Dedifferentiated amniotic fluid mesenchymal stem cell (primary cell): Measurements from ENCODE around the gene CRYBG2.
"Not testable (repeated sequence)": the region's sequence is repeated elsewhere in the genome, so short reads cannot be mapped to it uniquely, and the experiment has no call there.

Source experiments
- DNase-seq: peaks from one replicate; pipeline ENCODE4 v3.0.0-alpha.2; 2016; ENCODE audit errors: extremely low spot score

The CRYBG2 gene

DNA sequence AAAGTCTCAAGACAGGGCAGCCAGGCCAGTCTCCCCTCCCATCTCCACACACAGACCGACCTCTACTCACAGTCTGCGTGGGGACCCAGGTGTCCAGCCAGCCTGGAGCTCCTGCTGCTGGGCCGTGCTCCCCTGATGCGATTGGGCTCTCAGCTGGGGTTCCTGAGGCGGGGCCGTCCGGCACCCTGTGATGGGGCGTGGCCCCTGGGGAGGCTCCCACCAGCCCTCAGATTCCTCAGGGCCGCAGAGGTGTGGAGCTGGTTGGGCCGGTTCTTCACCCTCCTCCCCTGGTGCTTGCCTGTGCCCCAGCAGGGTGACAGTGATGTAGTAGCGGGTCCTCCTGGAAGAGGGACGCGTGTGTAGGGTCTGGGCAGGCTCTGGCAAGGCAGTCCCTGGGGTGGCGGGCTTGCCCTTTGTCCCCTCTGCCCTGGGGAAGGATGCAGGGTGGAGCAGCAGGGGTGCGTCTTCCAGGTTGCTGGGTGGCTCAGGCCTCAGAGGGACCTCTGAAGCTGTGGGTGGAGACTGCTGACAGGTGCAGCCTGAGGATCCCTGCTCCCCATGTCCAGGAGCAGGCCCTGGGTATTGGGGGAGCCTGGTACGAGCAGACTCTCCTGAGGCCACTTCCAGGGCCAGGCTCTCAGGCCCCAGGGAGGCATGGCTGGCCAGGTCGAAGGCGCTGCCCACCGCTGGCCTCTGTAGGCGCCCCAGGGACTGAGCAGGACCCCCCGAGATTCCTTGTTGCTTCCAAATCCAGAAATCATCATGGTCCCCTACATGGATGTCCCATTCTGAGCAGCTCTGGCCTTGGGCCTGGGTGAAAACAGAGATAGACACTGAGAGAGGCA, at the start of gene CRYBG2:
Gene CRYBG2 (minus strand): TSS at position 155 of the 845 bp plus-strand sequence. CDS start 7,473 bp downstream, outside the sequence.
- DNase-seq = no peak

GRCh38 chr1:26403656-26404055, 49.7 kb upstream of the CRYBG2 start:
- no peak for DNase-seq

DNA sequence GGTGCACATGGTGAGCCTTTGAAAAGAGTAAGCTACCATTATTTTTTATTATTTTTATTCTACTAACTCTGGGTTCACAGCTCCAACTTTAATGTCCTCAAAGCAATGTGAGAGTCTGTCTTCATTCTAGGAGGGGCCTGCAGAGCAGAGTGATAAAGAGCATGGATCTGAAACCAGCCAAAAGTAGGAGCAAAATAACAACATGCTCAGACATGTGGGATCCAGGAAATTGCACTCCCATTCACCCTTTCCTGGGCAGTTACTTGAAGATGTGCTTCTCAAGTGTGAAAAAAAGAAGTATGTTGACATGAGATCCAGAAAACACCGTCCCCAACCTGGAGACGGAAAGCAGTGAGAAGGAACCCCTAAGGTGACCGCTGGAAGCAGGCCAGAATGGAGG, 48.0 kb upstream of the CRYBG2 start:
- DNase-seq = no peak

- DNase-seq = no peak
Observed at GRCh38 chr1:26399034-26399433, 45.1 kb upstream of the CRYBG2 start.

DNA sequence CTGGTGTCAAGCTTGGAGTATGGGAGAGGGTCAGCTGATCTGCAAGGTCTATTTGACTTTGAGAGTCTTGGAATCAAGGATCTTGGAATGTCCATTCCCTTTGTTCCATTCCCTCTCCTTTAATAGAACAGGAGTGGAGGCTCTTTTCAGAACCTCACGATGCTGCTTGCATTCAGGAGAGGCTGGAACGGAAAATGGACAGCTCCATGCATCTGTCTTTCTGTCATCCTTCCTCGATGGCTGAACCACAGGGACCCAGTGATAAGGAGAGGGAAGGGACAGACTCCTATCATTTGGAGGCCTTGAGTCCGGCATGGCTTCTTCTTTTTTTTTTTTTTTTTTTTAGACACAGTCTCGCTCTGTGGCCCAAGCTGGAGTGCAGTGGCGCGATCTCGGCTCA, 41.8 kb upstream of the CRYBG2 start:
- DNase-seq = no peak

GRCh38 chr1:26391450-26391849, 37.5 kb upstream of the CRYBG2 start:
- DNase-seq = no peak

- DNase-seq = no peak
Observed at GRCh38 chr1:26389604-26390247, 35.8 kb upstream of the CRYBG2 start.

GRCh38 chr1:26388791-26389445, 35.0 kb upstream of the CRYBG2 start:
- DNase-seq = no peak

GRCh38 chr1:26387447-26387846, 33.5 kb upstream of the CRYBG2 start:
- no peak for DNase-seq

DNA sequence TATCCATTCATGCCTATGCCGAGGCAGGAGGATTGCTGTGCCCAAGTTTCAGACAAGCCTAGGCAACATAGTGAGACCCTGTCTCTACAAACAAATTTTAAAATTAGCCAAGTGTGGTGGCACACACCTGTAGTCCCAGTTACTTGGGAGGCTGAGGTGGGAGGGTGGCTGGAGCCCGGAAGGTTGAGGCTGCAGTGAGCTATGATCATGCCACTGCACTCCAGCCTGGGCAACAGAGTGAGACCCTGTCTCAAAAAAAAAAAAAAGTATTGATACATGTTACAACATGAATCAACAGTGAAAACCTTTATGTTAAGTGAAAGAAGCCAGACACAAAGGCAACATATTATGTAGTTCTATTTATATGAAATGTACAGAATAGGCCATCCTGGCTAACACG, 31.1 kb upstream of the CRYBG2 start:
- not testable (repeated sequence) for DNase-seq

- no peak for DNase-seq
Observed at GRCh38 chr1:26384076-26384475, 30.1 kb upstream of the CRYBG2 start.

DNA sequence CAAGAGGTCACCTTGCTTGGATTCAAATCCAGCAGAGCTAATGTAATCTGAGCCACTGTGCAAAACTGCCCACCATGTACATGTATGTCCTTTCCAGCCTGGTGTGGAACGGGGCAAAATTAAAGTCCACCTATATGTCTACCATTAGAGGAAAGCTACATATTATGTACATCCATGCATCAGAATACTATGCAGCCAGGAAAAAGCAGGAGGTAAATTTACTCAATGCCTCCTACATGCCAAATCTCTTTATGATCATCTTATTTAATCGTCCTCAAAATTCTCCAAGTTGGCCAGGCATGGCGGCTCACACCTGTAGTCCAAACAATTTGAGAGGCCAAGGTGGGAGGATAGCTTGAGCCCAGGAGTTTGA, 24.9 kb upstream of the CRYBG2 start:
- no peak for DNase-seq

- DNase-seq = peak; percentile 96
Observed at GRCh38 chr1:26378088-26378878, 24.4 kb upstream of the CRYBG2 start.

DNA sequence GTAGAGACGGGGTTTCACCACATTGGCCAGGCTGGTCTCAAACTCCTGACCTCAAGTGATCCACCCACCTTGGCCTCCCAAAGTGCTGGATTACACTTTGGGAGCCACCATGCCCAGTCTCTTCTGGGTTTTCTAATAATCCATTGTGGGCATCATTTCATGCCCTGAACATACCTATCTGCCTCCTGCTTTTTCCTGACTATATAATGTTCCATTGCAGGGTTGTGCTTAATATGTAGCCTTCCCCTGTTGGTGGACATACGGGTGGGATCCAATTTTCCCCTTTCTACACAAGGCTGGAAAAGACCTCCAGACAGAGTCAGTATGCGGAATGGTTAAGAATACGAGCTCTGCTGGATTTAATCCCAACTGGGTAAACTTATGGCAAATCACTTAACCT, 22.1 kb upstream of the CRYBG2 start:
- no peak for DNase-seq

DNA sequence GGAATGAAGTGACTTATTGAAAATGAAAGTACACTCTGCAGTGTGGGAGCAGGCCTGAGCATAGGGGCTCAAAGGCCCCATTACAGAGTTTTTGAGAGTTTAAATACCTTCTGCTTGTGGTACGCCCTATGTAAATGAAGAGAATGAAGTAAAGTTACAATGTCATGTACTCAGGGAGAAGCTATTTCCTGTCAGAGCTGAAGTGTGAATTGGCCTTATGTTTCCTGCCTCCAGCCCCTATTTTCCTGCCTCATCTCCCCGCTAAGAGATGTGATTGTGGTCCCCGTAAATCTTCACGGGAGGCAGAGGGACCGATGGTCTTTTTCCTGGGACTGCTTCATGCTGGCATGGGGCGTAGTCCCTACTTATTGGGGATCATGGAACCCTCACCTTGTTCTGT, 21.2 kb upstream of the CRYBG2 start:
- no peak for DNase-seq

GRCh38 chr1:26374361-26374760, 20.4 kb upstream of the CRYBG2 start:
- not testable (repeated sequence) for DNase-seq

DNA sequence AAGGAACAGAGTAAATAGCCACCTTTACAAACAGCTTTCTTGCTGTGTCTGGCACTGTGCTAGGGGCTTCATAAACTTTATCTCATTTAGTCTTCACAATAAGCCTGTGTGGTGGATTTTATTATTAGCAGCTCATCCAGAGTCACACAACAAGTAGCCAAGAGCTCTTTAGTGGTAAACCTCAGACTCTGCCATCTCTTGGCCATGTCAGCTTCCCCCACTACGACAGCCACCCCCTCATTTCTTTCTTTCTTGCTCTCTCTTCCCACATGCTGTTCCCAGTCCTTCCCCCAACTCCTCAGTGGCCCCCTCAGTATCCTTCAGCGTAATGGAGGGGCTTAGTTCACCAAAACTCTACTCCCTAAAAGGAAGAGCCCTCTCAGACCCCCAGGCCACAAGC, 19.9 kb upstream of the CRYBG2 start:
- DNase-seq = no peak

- no peak for DNase-seq
Observed at GRCh38 chr1:26373281-26373680, 19.4 kb upstream of the CRYBG2 start.

GRCh38 chr1:26372611-26373010, 18.7 kb upstream of the CRYBG2 start, which contains the start of gene ZNF683:
TSS of gene ZNF683 (minus strand) at chr1:26372750. CDS start at chr1:26368571, 4,179 bp downstream.
- not testable (repeated sequence) for DNase-seq

DNA sequence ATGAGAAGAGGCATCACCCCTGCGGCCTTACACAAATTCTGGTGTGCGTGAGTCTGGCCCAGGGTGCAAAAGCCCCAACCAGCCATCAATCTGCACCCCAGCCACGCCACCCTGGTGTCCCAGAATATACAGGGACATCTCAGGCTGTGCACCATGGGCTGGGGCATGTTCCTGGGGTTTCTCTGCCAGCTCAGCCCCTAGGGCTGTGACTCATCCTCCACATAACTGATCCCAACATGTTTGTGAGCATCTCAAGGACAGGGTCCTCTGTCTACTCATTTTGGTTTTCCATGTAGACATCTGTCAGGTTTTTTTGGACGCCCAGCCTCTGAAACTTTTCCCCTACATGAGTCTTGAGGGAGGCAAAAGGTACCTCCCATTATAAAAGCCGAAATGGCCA, 18.1 kb upstream of the CRYBG2 start:
- no peak for DNase-seq

- DNase-seq = no peak
Observed at GRCh38 chr1:26370591-26371382, 16.9 kb upstream of the CRYBG2 start.
